Caco-2 (cell line): ENCODE measurements around the gene NGFR. TPM values are rescaled to one million over a fixed set of nuclear protein-coding genes. Genes with fewer than 3 reads are reported as not detected.

ENCODE experiments used
- BruUV-seq: library from RNA; stranded (reverse); fragments of 400-500 nt; replicated peaks from 2 replicates; lab custom pipeline; 2021; lab: Mats Ljungman, UMichigan
- CTCF ChIA-PET: fragments of 300-600 bp; sonication (Branson Sonifier 250); formaldehyde crosslinking; loops from one replicate; lab custom pipeline; 2022; ENCODE audit warnings: antibody characterized with exemption; lab: Charles Lee
- POLR2A ChIA-PET: fragments of 300-600 bp; sonication (Branson Sonifier 250); formaldehyde crosslinking; loops from one replicate; lab custom pipeline; 2022; ENCODE audit warnings: antibody characterized with exemption; lab: Charles Lee
- DNase-seq, 2 experiments: peaks; one replicate each; pipeline versions ENCODE4 v3.0.0 to v3.0.0-alpha.2; 2020 to 2022
- H3K27me3 ChIP-seq: replicated peaks from 2 replicates; pipeline ENCODE4 v1.6.0; 2011; ENCODE audit warnings: low read length; ENCODE audit not compliant: control insufficient read depth, insufficient read depth
- H3K36me3 ChIP-seq: 2 replicates; pipeline ENCODE4 v1.5.1; 2011; ENCODE audit warnings: low read length; ENCODE audit not compliant: control insufficient read depth, insufficient read depth
- H3K4me1 ChIP-seq: fragments of 250-450 bp; sonication (Bioruptor Pico); 2 replicates; pipeline ENCODE4 v1.5.1; 2020; ENCODE audit warnings: mild to moderate bottlenecking
- H3K4me3 ChIP-seq: 2 replicates; pipeline ENCODE4 v1.5.1; 2011; ENCODE audit warnings: low read depth, mild to moderate bottlenecking, control low read depth, low read length
- H3K9me3 ChIP-seq: fragments of 250-450 bp; sonication (Bioruptor Pico); 2 replicates; pipeline ENCODE4 v1.5.1; 2020; ENCODE audit warnings: mild to moderate bottlenecking, moderate library complexity
- H3K27ac Mint-ChIP-seq: one replicate; pipeline ENCODE4 v1.8.0; 2022; ENCODE audit warnings: mixed read lengths; ENCODE audit not compliant: unreplicated experiment
- H3K27me3 Mint-ChIP-seq: one replicate; pipeline ENCODE4 v1.8.0; 2022; ENCODE audit warnings: mixed read lengths; ENCODE audit not compliant: insufficient read depth, unreplicated experiment
- H3K36me3 Mint-ChIP-seq: one replicate; pipeline ENCODE4 v1.8.0; 2022; ENCODE audit warnings: mild to moderate bottlenecking, mixed read lengths; ENCODE audit not compliant: insufficient read depth, unreplicated experiment
- H3K4me1 Mint-ChIP-seq: one replicate; pipeline ENCODE4 v1.8.0; 2022; ENCODE audit warnings: low read depth, mixed read lengths; ENCODE audit not compliant: unreplicated experiment
- H3K4me3 Mint-ChIP-seq: one replicate; pipeline ENCODE4 v1.8.0; 2022; ENCODE audit warnings: mild to moderate bottlenecking, moderate library complexity, mixed read lengths; ENCODE audit not compliant: unreplicated experiment
- H3K9me3 Mint-ChIP-seq: one replicate; pipeline ENCODE4 v1.8.0; 2022; ENCODE audit warnings: mixed read lengths; ENCODE audit not compliant: unreplicated experiment
- CTCF ChIP-seq, 2 experiments: fragments of 200-600 bp in 1 of 2; IDR thresholded peaks; 1 replicate in 1 of 2; 2 replicates in 1 of 2; pipeline versions ENCODE4 v1.5.1 to v1.8.0; 2011 to 2022; ENCODE audit warnings: antibody characterized with exemption in 1 of 2, control low read depth in 1 of 2, inconsistent platforms in 1 of 2, low read depth in 1 of 2, low read length in 1 of 2, mild to moderate bottlenecking in 1 of 2, moderate library complexity in 1 of 2; ENCODE audit not compliant: insufficient read depth in 1 of 2, severe bottlenecking in 1 of 2, unreplicated experiment in 1 of 2
- intact Hi-C: fragments of 100-400 bp; cut with micrococcal nuclease; formaldehyde crosslinking; loops from one replicate; pipeline ENCODE4 v1.10.0; 2022; ENCODE audit not compliant: unreplicated experiment
- total RNA-seq: library from RNA; stranded (reverse); gene quantifications from 2 replicates; pipeline ENCODE4 v1.2.3, GENCODE V29; 2022

The NGFR gene
- total RNA-seq, 1 experiment from 2014 or later, result 1.6 TPM

DNA sequence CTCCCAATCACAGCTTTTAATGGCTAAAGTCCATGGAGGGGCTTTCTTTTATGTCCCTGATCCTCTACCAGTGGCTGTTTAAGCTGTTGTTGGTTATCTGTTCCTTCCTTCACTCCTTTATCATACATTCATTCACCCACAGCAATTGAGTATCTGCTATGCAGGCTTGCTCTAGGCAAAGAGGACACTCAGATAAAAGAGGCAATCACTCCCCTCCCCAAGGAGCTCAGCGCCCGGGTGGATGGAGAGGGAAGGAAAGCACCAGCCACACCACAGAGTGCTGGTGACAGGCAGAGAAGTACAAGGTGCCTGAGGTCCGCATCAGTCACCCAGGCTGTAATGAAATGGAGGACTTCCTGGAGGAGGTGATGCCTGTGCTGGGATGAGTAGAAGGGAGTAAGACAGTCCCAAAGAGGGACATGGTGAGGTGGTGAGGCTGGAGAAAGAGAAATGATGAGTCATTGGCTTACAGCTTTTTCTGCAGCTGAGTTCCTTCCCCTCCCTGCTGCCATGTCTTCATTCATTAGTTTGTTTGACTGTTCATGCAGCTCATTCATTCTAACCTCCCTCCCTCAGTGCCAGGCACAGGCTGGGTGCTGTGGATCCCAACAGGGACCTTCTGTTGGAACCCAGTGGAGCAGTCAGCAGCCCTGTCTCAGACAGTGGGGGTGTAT is 12.8 kb upstream of the NGFR start:
- H3K9me3 Mint-ChIP-seq, result no peaks in the 10 kb centered on the region
- POLR2A ChIA-PET, result no interaction called here
- Histone ChIP-seq H3K4me3 (no peak overlapping the region), H3K4me1 (no peaks in the 10 kb centered on the region), H3K9me3 (no peaks in the 10 kb centered on the region), H3K36me3 (no peaks in the 10 kb centered on the region), H3K27me3 (no peaks in the 10 kb centered on the region; the same call in none of the 2 replicates)
- CTCF ChIA-PET, result interaction anchor here (1.5 to 2.1 kb wide), 2 partner anchors 14 to 74 kb away, joined by 5 to 7 read pairs; no protein-coding TSS in a partner anchor
- DNase-seq, result no peak
- H3K27ac Mint-ChIP-seq, result no peak overlapping the region
- intact Hi-C loops, result no loop called here
- no peaks in the 10 kb centered on the region for H3K36me3 Mint-ChIP-seq
- peaks cover 50% of the 10 kb centered on the region for H3K27me3 Mint-ChIP-seq
- H3K4me1 Mint-ChIP-seq, result no peaks in the 10 kb centered on the region
- H3K4me3 Mint-ChIP-seq, result no peak overlapping the region
- TF ChIP-seq CTCF (IDR thresholded peaks at IDR 0.05; ENCODE audit: insufficient read depth in 1 of 2, low read depth in 1 of 2, low read length in 1 of 2, severe bottlenecking in 1 of 2, unreplicated experiment in 1 of 2), result no peak
- no TSS peak for BruUV-seq

DNA sequence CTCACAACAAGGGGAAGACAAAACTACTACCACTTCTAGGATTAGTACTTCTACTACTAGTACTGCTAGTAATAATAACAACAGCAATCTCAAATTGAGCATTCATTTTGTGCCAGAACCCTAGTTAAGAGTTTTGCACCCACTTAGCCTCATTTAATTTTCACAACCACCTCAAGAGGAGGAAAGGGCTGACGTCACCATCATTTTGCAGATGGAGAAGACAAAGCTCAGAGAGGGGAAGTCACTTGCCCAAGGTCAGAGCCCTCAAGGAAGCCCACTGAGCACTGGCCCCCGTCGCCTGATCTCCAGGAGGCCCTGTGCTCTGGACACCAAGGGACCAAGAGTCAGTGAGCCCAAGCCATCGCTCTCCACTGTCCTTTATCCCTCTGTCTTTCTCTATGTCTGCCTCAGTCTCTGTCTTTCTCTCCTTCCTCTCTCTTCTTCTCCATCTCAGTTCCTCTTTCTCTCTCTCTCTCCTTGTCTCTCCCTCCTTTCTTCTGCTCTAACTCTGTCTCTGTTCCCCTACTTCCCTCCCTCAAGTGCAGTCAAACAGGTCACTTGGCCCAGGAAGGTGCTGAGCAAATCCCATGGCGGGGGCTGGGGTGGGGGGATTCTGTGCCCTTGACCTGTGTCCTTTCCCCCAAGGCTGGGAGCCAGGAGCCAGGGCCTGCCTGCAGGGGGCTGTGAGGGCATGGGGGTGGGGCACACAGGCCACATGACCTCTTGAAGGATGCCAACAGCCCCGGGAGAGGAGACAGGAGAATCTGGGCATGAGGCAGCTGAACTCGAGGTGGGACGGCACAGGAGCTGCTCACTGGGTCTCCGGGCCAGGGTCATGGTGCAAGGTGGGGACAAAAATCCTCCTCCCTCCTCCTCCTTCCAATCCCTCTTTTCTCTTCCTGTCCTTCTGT is 11.2 kb upstream of the NGFR start:
- no peak overlapping the region for H3K27ac Mint-ChIP-seq
- no peaks in the 10 kb centered on the region for H3K36me3 Mint-ChIP-seq
- peaks cover 41% of the 10 kb centered on the region for H3K27me3 Mint-ChIP-seq
- no peak overlapping the region for H3K4me3 Mint-ChIP-seq
- ChIA-PET POLR2A (no interaction called here), CTCF (no interaction called here)
- H3K9me3 ChIP-seq, result no peaks in the 10 kb centered on the region
- TF ChIP-seq CTCF (IDR thresholded peaks at IDR 0.05; ENCODE audit: insufficient read depth in 1 of 2, low read depth in 1 of 2, low read length in 1 of 2, severe bottlenecking in 1 of 2, unreplicated experiment in 1 of 2), result no peak
- no peak for DNase-seq
- H3K9me3 Mint-ChIP-seq, result no peaks in the 10 kb centered on the region
- H3K4me1 Mint-ChIP-seq, result no peaks in the 10 kb centered on the region
- no TSS peak for BruUV-seq
- no peaks in the 10 kb centered on the region for H3K4me1 ChIP-seq
- no peak overlapping the region for H3K4me3 ChIP-seq
- no peaks in the 10 kb centered on the region for H3K36me3 ChIP-seq
- intact Hi-C loops, result no loop called here
- no peaks in the 10 kb centered on the region; the same call in 1 of the 2 replicates for H3K27me3 ChIP-seq

DNA sequence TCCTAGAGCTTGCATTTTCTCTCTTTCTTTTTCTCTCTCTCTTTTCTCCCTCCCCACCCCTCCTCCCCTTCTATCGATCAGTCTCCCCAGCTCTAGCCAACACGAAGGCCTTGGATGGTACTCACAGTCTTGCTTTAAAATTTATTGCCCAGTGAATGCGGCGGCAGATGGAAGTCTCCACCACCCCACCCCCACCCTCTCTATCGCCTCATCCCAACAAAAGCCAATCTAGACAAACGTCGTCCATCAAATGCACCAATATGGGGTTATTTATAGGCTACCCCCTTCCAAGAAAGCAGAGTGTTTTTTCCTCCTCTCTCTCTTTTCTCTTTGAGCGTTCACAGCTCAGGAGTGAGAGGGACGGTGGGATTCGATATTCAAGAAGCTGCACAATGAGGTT is 10.5 kb upstream of the NGFR start:
- intact Hi-C loops, result no loop called here
- no peak overlapping the region for H3K4me3 Mint-ChIP-seq
- Histone ChIP-seq H3K27me3 (no peaks in the 10 kb centered on the region; the same call in 1 of the 2 replicates), H3K4me1 (no peaks in the 10 kb centered on the region), H3K4me3 (no peak overlapping the region), H3K9me3 (no peaks in the 10 kb centered on the region), H3K36me3 (no peaks in the 10 kb centered on the region)
- BruUV-seq, result no TSS peak
- no peak overlapping the region for H3K27ac Mint-ChIP-seq
- TF ChIP-seq CTCF (IDR thresholded peaks at IDR 0.05; ENCODE audit: insufficient read depth in 1 of 2, low read depth in 1 of 2, low read length in 1 of 2, severe bottlenecking in 1 of 2, unreplicated experiment in 1 of 2), result no peak
- CTCF ChIA-PET, result interaction anchor here (0.6 kb wide), 1 partner anchor 26 kb away, joined by 5 read pairs; no protein-coding TSS in a partner anchor
- no peaks in the 10 kb centered on the region for H3K4me1 Mint-ChIP-seq
- H3K27me3 Mint-ChIP-seq, result peaks cover 41% of the 10 kb centered on the region
- no peaks in the 10 kb centered on the region for H3K9me3 Mint-ChIP-seq
- no peaks in the 10 kb centered on the region for H3K36me3 Mint-ChIP-seq
- POLR2A ChIA-PET, result no interaction called here
- DNase-seq, result no peak
